ENCODE data around the gene FAM180A. TPM values are rescaled to one million over a fixed set of nuclear protein-coding genes. Genes with fewer than 3 reads are reported as not detected.
"Not testable (repeated sequence)": the region's sequence is repeated elsewhere in the genome, so short reads cannot be mapped to it uniquely, and the experiment has no call there.

FAM180A gene
- total and polyA plus RNA-seq, 10 donors: 0.19 to 1.3 (median 0.85) TPM; not detected in 5

DNA sequence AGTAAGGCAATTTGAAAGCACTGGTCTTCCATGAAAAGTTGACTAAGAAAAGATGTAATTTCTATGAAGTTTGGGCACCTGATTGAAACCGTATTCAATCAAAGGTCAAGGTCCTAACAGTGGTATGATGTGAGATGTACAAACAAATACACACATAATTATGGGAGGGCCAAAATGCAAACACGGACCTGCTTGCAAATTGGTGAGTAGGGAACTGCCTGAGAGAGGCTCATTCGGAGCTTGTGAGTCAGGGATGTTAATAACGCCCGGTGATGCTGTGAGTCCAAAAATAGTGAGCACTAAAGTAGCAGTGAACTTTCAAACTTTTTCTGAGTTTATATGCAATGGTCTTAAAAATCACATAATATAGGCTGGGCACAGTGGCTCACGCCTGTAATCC is 34.2 kb upstream of the FAM180A start:
- WGBS, 5 donors: 85 to 96% (median 91%) methylated on average over 6 of the region's 6 CpGs

DNA sequence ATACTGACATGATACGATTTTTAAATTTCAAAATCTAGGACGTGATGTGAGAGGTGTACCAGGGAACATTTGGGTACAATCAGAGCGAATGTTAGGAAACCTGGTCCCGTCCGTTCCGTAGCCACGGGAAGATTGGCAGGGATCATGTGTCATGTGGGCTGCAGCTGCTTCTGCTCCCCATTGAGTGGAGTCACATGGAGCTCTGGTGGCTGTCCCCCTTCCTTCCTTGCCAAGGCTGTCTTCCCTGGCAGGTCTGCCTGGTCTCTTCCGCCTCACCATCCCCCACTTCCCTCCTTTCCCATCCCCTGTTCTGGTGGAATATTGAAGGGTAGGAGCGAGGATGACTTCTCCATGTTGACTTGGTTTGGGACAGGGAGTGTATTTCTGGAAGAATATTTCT is 33.8 kb upstream of the FAM180A start:
- no peak for TF ChIP-seq POLR2AphosphoS5 (IDR thresholded peaks at IDR 0.05)
- TF ChIP-seq, protein P1, sequence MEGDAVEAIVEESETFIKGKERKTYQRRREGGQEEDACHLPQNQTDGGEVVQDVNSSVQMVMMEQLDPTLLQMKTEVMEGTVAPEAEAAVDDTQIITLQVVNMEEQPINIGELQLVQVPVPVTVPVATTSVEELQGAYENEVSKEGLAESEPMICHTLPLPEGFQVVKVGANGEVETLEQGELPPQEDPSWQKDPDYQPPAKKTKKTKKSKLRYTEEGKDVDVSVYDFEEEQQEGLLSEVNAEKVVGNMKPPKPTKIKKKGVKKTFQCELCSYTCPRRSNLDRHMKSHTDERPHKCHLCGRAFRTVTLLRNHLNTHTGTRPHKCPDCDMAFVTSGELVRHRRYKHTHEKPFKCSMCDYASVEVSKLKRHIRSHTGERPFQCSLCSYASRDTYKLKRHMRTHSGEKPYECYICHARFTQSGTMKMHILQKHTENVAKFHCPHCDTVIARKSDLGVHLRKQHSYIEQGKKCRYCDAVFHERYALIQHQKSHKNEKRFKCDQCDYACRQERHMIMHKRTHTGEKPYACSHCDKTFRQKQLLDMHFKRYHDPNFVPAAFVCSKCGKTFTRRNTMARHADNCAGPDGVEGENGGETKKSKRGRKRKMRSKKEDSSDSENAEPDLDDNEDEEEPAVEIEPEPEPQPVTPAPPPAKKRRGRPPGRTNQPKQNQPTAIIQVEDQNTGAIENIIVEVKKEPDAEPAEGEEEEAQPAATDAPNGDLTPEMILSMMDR (IDR thresholded peaks at IDR 0.05 in 8 of 11, conservative IDR thresholded peaks at IDR 0.05 in 3 of 11): no peak
- TF ChIP-seq POLR2A (IDR thresholded peaks at IDR 0.05): no peak
- H3K36me3 ChIP-seq: no peaks in the 10 kb centered on the region
- DNase-seq: no peak
- no peaks in the 10 kb centered on the region for H3K4me1 ChIP-seq
- H3K4me3 ChIP-seq: no peak overlapping the region
- 84 to 90% (median 88%) methylated on average over 9 of the region's 9 CpGs for WGBS, 5 donors
- H3K27me3 ChIP-seq (replicated peaks in 1 of 7): peaks cover 0 to 10% (median 0%) of the 10 kb centered on the region in 7 donors
- peaks cover 0 to 15% (median 6%) of the 10 kb centered on the region in 8 donors for H3K9me3 ChIP-seq
- H3K27ac ChIP-seq: no peak overlapping the region
- intact Hi-C loops (cut with DNase I; ENCODE audit: low total_unique reads): no loop called here

More for the DNA sequence above, 34.2 kb upstream of the FAM180A start:
- H3K9me3 ChIP-seq: peaks cover 0 to 11% (median 6%) of the 10 kb centered on the region in 8 donors
- no peak overlapping the region for H3K4me3 ChIP-seq
- intact Hi-C loops (cut with DNase I; ENCODE audit: low total_unique reads): no loop called here
- no peak overlapping the region for H3K27ac ChIP-seq
- no peaks in the 10 kb centered on the region for H3K36me3 ChIP-seq
- DNase-seq: no peak
- TF ChIP-seq, protein P1 (IDR thresholded peaks at IDR 0.05 in 8 of 11, conservative IDR thresholded peaks at IDR 0.05 in 3 of 11): no peak
- TF ChIP-seq POLR2A (IDR thresholded peaks at IDR 0.05) (no peak), POLR2AphosphoS5 (IDR thresholded peaks at IDR 0.05) (no peak)
- no peaks in the 10 kb centered on the region for H3K4me1 ChIP-seq
- H3K27me3 ChIP-seq (replicated peaks in 1 of 7): peaks cover 0 to 10% (median 0%) of the 10 kb centered on the region in 7 donors

DNA sequence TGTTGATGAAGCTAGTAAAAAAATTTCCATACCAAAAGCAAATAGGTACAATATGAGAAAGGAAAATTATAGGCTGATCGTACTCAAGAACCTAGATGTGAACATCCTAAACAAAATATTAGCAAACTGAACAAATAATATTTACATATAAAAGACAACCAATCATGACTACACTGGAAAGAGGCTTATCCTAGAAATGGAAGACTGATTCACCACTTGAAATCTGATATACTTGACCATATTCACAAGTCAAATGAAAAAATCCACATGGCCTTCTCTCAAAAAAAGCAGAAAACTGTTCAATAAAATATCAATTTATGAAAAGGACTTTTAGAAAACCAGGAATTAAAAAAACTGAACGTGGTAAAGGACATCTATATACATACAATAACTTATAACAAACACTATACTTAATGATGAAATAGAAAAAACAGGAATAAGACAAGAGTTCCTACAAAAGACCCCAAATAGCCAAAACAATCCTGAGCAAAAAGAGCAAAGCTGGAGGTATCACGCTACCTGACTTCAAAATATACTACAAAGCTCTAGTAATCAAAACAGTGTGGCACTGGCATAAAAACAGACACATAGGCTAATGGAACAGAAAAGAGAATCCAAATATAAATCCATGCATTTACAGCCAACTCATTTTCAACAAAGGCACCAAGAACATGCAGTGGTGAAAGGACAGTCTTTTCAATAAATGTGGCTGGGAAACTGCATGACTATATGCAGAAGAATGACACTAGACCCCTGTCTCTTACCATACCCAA is 29.2 kb upstream of the FAM180A start:
- TF ChIP-seq, protein P1 (IDR thresholded peaks at IDR 0.05 in 8 of 11, conservative IDR thresholded peaks at IDR 0.05 in 3 of 11): no peak
- TF ChIP-seq POLR2A (IDR thresholded peaks at IDR 0.05): no peak
- TF ChIP-seq POLR2AphosphoS5 (IDR thresholded peaks at IDR 0.05): no peak
- no peaks in the 10 kb centered on the region for H3K36me3 ChIP-seq
- no peaks in the 10 kb centered on the region for H3K4me1 ChIP-seq
- no peak overlapping the region for H3K4me3 ChIP-seq
- H3K27me3 ChIP-seq (replicated peaks in 1 of 7): peaks cover 0 to 8% (median 0%) of the 10 kb centered on the region in 7 donors
- intact Hi-C loops (cut with DNase I; ENCODE audit: low total_unique reads): no loop called here
- DNase-seq: no peak
- peaks cover 0 to 15% (median 6%) of the 10 kb centered on the region in 8 donors for H3K9me3 ChIP-seq
- WGBS, 5 donors: 78 to 93% (median 83%) methylated on average over 3 of the region's 3 CpGs
- H3K27ac ChIP-seq: no peak overlapping the region

DNA sequence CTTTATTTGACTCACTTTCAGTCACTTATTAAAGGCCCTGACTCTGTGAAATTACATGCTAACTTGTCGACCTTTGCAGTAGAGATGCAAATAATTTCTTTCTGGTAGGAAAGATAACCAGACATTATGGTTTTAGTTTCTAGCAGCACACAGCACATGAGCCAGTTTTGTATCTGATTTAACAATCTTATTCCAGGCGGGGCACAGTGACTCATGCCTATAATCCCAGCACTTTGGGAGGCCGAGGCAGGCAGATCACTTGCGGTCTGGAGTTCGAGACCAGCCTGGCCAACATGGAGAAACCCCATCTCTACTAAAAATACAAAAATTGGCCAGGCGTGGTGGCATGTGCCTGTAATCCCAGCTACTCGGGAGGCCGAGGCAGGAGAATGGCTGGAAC is 27.3 kb upstream of the FAM180A start:
- H3K36me3 ChIP-seq; DNase-seq; H3K4me1 ChIP-seq; H3K27ac ChIP-seq; H3K27me3 ChIP-seq (replicated peaks in 1 of 7); H3K4me3 ChIP-seq; intact Hi-C loops (cut with DNase I; ENCODE audit: low total_unique reads): not testable (repeated sequence)
- WGBS, 5 donors: 89 to 96% (median 92%) methylated on average over 8 of the region's 8 CpGs
- H3K9me3 ChIP-seq: peaks cover 0 to 15% (median 6%) of the 10 kb centered on the region in 8 donors

Measured in spleen (tissue), 11 donors.